GM21390 (cell line): ENCODE results near the gene TREML1.
"Not testable (repeated sequence)": the region's sequence is repeated elsewhere in the genome, so short reads cannot be mapped to it uniquely, and the experiment has no call there.

Experiments
- ATAC-seq: cut with Tn5 transposase; IDR thresholded peaks from one replicate; pipeline ENCODE4 v1.9.1; 2021; ENCODE audit not compliant: unreplicated experiment

Gene TREML1

DNA sequence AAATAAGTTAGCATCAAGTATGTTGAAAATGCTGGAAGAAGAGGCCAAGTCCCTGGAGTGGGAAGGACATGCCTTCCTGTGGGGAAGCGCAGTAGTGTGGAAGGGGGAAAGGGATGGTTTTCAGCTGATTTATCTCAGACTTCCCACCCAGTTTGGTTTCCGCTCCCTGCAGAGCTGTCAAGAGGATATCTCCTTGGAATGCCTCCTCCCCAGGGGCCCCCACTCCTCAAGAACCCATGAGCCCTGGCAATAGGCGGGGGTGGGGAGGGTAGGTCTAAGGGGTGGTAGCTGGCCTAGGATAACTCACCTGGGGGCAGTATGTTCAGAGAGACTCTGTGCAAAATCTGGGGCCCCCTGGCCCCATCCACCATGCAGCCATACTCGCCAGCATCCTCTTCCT is 696 bp downstream of the TREML1 start:
- ATAC-seq = no peak

GRCh38 chr6:41150671-41151070 is 3.5 kb downstream of the TREML1 start:
- ATAC-seq = no peak

GRCh38 chr6:41147917-41148316 is 6.2 kb downstream of the TREML1 start:
- no peak for ATAC-seq

GRCh38 chr6:41136911-41137310 is 17.2 kb downstream of the TREML1 start:
- ATAC-seq = no peak

DNA sequence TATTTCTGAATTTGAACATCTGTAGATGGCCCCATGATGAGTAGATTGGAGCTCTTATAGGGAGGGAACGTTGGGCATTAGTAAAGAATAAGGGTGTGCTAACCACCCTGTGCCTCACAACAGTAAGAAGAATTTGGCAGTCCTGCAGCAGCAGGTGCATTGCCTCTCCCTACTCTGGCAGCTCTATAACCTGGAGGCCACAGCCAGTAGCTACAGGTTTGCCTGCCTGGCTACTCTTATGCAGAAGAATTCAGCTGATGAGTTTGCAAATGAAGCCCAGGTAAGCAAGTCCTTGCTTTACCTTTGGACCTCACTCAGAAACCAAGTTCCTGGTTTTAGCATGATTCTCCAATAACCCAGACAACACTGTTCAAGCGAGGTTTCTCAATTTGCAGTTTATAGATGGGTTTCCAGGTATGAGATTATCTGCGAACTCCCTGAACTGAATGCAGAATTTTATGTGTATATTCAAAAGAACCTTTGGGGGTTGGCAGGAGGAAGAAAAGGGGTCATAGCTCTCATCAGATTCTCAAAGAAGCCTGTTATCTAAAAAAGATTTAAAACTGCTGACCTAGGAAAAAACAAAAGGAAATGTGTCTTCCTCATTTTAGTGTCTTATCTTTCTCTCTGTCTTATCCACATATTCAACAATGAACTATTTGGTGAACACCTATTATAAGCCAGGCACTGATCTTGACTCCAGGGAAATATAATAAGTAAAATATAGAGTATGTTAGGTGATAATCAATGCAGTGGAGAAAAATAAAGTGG is 18.9 kb downstream of the TREML1 start:
- no peak for ATAC-seq

- no peak for ATAC-seq
Observed at GRCh38 chr6:41132254-41132653, 21.9 kb downstream of the TREML1 start.

GRCh38 chr6:41125282-41125681 is 28.9 kb downstream of the TREML1 start:
- ATAC-seq = no peak

- ATAC-seq = no peak
Observed at GRCh38 chr6:41122918-41123317, 31.2 kb downstream of the TREML1 start.

DNA sequence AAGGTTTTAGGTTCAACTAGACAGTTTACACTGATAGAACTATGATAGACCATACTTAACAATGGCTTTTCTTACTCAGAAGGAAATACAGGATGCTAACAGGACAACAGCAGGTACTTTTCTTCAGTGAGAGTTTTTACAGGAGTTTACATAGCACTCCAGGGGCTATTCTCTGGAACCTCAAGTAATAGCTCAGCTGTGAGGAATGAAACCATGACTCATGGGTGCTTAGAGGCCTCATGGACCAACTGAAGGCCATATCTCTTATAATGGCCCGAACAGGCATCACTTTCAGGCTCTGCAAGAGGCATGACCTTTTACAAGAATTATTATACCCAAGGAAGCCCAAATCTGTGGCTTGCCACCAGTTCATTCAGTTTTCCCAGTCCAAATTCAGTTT is 31.8 kb downstream of the TREML1 start:
- ATAC-seq = no peak

- ATAC-seq = no peak
Observed at GRCh38 chr6:41120058-41120457, 34.1 kb downstream of the TREML1 start.

GRCh38 chr6:41119508-41119907 is 34.6 kb downstream of the TREML1 start:
- ATAC-seq = no peak

DNA sequence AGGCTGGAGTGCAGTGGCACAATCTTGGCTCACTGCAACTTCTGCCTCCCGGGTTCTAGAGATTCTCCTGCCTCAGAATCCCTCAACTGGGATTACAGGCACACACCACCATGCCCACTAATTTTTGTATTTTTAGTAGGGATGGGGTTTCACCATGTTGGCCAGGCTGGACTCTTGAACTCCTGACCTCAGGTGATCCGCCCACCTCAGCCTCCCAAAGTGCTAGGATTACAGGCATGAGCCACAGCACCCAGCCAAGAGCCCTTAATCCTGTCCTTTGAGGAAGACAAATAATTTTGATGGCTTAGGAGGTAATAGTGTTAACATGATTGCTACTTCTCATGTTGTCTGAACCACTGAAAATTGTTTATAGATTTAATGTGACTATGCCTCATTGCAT is 39.1 kb downstream of the TREML1 start:
- not testable (repeated sequence) for ATAC-seq

DNA sequence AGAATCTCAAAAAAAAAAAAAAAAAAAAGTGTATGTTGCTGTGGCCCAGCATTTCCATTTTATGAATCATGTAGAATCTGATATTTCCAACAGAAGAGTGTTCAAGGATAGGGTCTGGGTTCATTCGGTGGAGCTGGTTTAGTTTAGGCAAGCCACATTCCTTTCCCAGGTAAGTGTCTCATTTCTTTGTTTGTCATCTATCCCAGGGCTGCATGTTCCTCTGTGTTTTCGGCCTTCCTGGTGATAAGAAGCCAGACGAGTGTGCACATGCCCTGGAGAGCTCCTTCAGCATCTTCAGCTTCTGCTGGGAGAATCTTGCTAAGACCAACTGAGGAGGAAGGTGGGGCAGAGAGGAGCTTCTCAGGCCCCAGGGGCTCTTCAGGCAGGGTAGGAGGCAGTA is 43.1 kb downstream of the TREML1 start:
- ATAC-seq = no peak

DNA sequence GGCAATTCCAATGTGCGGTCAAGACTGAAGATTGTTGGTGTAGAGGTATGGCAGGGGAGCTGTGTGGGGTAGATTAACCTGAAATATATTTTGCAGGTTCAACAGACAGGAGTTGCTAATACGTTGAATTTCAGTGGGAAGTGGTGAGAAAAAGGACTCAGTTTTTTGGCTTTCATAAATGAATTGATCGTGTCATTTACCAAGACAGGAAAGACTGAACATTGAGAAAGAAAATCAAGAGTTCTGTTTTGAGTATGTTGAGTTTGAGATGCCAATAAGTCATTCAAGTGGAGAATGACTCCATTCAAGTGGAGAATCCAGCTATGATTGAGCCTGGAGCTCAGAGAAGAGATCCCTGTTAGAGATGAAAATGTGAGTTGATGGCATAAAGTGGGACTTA is 50.3 kb downstream of the TREML1 start:
- no peak for ATAC-seq

GRCh38 chr6:41100871-41101287 is 53.3 kb downstream of the TREML1 start:
- ATAC-seq = no peak
